Omental fat pad (tissue), 4 donors: Measurements from ENCODE around the gene SHTN1. TPM values are rescaled to one million over a fixed set of nuclear protein-coding genes. Genes with fewer than 3 reads are reported as not detected.

Experiments
- ATAC-seq: fragments of 150-250 bp; one replicate; pipeline ENCODE4 v1.9.1; 2016; ENCODE audit warnings: mild to moderate bottlenecking, moderate library complexity; ENCODE audit not compliant: low FRiP score
- DNase-seq: peaks from one replicate; pipeline ENCODE4 v3.0.0-alpha.2; 2019; ENCODE audit warnings: low spot score
- CTCF ChIP-seq, 3 donors: fragments of 450-650 bp; IDR thresholded peaks; one replicate each; pipeline ENCODE4 v1.5.1; 2016 to 2017; ENCODE audit warnings: antibody characterized with exemption in 3 of 3, mild to moderate bottlenecking in 3 of 3, moderate library complexity in 2 of 3
- total RNA-seq, 4 donors: library from RNA; depleted of rRNA; stranded (reverse); fragments of >200 nt; gene quantifications; one replicate each; pipeline ENCODE4 v1.1.0, GENCODE V29; 2016

SHTN1 gene
- total RNA-seq, 4 donors from 2014 or later: 6.3 to 29.9 (median 13.9) TPM

DNA sequence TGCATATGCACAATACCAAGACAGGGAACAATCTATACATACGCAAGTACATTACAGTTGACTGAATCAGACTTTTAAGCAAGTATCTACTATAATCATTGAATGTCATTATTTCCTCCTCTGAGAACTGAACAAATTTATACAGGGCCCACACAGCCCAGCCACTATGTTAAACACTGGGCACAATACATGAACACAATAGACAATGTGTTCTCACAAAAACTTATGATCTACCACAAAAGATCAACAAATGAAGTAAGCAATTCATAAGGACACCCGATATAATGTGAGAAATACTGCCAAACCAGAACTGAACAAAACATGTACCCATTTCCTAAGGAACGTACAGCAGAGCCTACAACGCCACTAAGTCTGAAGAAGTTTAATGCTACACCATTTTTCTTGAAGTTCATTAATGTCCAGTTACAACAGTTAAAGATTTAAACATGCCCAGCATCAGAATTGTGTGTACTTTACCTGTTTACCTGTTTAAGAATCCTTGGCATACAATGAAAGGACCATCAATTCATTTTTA lies 31.5 kb downstream of the SHTN1 start:
- TF ChIP-seq CTCF (IDR thresholded peaks at IDR 0.05): no peak
- no peak for ATAC-seq
- DNase-seq: no peak

DNA sequence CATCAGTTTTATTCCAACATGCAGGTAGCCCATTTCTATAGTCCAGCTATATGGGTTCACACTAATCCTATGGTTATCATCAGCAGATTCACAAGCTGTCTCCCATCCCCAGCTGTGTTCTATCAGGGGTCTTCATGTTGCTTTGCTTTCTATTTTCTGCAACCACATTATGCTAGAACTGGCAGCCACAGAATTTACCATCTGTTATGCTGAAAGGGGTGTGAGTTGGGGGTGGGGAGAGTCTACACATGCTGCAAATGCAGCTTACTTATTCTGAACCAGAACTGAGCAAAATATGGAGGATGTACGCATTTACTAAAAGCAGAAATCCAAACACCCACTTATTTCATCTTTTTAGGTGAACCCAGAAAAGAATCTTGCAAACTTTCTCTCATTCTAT lies 32.9 kb downstream of the SHTN1 start:
- DNase-seq: no peak
- TF ChIP-seq CTCF (IDR thresholded peaks at IDR 0.05): no peak
- no peak for ATAC-seq

DNA sequence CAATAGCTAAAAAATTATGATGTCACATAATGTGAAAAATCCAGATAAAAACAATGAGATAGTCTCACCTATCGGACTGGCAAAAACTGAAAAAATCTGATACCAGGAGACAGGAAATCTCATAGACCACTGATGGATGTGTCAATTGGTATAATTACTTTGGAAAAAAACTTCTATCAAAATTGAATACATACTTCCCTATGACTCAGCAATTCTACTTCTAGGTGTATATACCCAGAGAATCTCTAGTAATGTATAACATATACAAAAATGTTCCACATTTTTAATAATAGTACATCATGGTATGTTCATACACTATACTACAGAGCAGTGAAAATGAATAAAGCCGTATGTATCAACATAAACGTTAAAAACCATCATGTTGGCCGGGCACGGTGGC lies 34.9 kb downstream of the SHTN1 start:
- no peak for ATAC-seq
- TF ChIP-seq CTCF (IDR thresholded peaks at IDR 0.05): no peak
- DNase-seq: no peak

GRCh38 chr10:116968331-116968730 lies 36.7 kb downstream of the SHTN1 start:
- TF ChIP-seq CTCF (IDR thresholded peaks at IDR 0.05): no peak
- ATAC-seq (no peak), DNase-seq (no peak)

DNA sequence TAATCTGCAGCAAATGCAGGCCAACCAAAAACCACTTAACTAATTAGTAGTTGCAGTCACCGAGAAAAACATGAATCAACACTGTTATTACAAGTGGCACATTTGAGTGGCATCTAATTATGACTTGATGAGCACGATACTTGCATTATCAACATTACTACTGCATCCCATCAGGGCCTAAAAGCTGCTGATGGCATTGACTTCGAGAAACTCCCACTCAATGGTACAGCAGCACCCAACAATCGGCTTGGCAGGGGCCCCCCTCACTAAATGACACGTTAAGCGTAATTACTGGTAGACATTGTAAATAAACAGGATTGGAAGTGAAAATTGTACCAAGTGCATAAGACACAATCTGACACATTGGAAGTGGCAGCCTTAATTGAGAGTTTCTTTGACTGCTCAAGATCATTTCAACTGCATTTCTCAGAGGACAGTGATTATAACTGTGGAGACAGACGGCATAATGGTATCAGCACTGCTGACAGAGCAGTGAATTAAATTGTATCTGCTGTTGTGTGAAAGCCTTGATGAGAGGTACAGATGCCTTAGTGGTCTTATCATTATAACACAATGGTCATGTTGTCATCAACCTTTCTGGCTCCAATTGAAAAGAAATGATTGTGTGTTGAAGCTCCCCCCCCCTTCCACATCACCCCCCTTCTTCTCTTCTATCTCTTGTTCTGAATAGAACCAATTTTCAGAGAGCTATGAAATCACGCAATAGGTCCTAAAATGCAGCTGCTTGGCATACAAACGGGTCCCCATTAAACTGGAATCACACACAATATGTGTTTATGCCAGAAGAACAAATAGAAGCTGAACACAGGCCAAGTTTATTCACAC lies 43.4 kb downstream of the SHTN1 start:
- no peak for ATAC-seq
- no peak for DNase-seq
- TF ChIP-seq CTCF (IDR thresholded peaks at IDR 0.05): no peak

- DNase-seq (no peak), ATAC-seq (no peak)
- TF ChIP-seq CTCF (IDR thresholded peaks at IDR 0.05): no peak
These were observed 44.8 kb downstream of the SHTN1 start for GRCh38 chr10:116960066-116960776.
